ENCODE measurements around the gene EIF5.

EIF5 gene

GRCh38 chr14:103296987-103297386 lies 37.0 kb upstream of the EIF5 start:
- FAIRE-seq: no peak

DNA sequence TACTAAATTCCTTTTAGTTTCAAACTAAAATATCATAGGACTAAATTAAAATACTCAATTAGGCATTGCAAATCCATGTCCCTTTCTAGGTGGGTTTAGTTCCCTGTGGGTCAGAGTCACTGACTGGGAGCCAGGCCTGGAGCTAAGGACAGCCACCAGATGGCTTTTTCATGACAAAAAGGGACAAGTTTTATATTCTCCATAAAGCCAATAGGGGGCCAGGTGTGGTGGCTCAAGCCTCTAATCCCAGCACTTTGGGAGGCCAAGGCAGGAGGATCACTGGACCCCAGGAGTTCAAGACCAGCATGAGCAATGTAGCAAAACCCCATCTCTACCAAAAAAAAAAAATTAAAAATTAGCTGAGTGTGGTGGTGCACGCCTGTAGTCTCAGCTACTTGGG lies 35.4 kb upstream of the EIF5 start:
- FAIRE-seq: no peak
- no peak for DNase-seq (ENCODE audit: insufficient read length, low spot score)

More at GRCh38 chr14:103296987-103297386, 37.0 kb upstream of the EIF5 start:
- no peak for TF ChIP-seq POLR2A (IDR thresholded peaks at IDR 0.05; ENCODE audit: low read depth, low read length)
- no peak for DNase-seq (ENCODE audit: insufficient read length, low spot score)

DNA sequence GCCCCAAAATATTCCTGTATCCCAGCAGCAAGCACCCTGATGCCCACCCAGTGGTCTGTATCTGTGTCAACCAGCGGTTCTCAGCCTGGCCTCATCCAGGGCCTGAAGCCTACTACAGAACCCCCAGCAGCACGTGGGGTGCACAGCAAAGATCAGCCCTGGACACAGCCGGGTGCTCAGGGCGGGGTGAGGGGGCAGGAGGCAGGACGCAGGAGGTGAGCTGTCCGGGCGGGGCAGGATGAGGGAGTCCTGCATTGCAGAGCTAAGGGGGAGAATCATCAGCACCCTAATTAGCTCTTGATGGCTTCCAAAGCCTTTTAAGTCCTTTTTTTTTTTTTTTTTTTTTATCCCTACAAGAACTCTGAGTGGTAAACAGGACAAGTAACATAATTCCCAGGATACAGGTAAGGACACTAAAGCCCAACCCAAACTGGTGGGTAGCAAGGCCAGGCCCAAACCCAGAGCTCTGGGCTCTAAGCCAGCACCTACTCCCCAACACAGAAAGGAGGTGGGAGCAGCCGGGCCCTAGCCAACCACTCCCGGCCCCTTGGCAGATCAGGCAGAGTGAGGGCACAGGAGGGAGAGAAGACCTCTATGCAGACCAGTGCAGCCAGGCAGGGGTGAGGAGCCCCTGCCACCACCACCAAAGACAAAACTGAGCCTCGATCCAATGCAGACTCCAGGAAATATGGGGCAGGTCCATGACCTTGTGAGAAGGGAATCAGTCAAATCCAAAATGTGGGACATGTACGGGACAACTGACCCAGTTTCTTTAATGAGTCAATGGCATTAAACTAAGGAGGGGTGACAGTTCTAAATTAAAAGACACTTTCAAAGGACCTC lies 32.3 kb upstream of the EIF5 start:
- peak; percentile 71 for DNase-seq (ENCODE audit: insufficient read length, low spot score)
- peak; percentile 95 for FAIRE-seq
- TF ChIP-seq POLR2A (IDR thresholded peaks at IDR 0.05; ENCODE audit: low read depth, low read length): no peak

More for the DNA sequence above, 35.4 kb upstream of the EIF5 start:
- TF ChIP-seq POLR2A (IDR thresholded peaks at IDR 0.05; ENCODE audit: low read depth, low read length): no peak

- TF ChIP-seq POLR2A (IDR thresholded peaks at IDR 0.05; ENCODE audit: low read depth, low read length): no peak
- FAIRE-seq (no peak), DNase-seq (ENCODE audit: insufficient read length, low spot score) (no peak)
Measured at GRCh38 chr14:103302966-103303365, 31.1 kb upstream of the EIF5 start.

- no peak for TF ChIP-seq POLR2A (IDR thresholded peaks at IDR 0.05; ENCODE audit: low read depth, low read length)
- DNase-seq (ENCODE audit: insufficient read length, low spot score): no peak
- no peak for FAIRE-seq
Measured at GRCh38 chr14:103304706-103305105, 29.3 kb upstream of the EIF5 start.

DNA sequence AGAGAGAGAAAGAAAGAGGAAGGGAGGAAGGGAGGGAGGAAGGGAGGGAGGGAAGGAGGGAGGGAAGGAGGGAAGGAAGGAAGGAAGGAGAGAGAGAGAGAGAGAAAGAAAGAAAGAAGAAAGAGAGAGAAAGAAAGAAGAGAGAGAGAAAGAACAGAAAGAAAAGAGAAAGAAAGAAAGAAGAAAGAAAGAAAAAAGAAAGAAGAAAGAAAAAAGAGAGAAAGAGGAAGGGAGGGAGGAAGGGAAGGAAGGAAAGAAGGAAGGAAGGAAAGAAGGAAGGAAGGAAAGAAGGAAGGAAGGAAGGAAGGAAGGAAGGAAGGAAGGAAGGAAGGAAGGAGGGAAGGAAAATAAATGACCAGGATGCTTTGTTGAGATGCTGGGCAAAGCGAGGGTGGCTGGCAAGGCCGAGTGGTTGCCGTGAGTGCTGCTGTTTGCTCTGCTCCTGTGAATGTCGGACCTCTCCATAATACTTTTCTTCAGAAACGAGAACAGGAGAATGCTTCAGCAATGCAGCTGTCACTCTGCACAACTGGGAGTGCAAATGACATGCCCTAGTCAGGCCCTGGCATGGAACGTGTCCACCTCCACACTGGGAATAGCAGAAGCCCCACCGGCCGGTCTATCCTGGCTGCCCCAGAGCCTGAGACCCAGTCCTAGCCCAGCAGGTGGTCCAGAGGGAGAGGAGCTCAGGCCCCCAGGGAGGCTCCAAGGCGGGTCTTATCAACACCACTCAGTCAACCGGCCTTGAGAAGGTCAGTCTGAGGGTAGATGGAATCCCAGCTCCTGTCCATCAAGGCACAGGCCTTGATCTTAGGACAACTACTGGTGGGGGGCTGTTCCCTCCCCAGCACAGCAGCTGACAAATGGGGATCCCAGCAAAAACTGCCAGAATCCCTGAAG lies 25.1 kb upstream of the EIF5 start:
- no peak for TF ChIP-seq POLR2A (IDR thresholded peaks at IDR 0.05; ENCODE audit: low read depth, low read length)
- DNase-seq (ENCODE audit: insufficient read length, low spot score) (no peak), FAIRE-seq (no peak)

GRCh38 chr14:103310576-103311095 lies 23.4 kb upstream of the EIF5 start:
- FAIRE-seq (no peak), DNase-seq (ENCODE audit: insufficient read length, low spot score) (no peak)
- no peak for TF ChIP-seq POLR2A (IDR thresholded peaks at IDR 0.05; ENCODE audit: low read depth, low read length)

- no peak for FAIRE-seq
- no peak for TF ChIP-seq POLR2A (IDR thresholded peaks at IDR 0.05; ENCODE audit: low read depth, low read length)
- DNase-seq (ENCODE audit: insufficient read length, low spot score): no peak
Measured at GRCh38 chr14:103311171-103311997, 22.7 kb upstream of the EIF5 start.

DNA sequence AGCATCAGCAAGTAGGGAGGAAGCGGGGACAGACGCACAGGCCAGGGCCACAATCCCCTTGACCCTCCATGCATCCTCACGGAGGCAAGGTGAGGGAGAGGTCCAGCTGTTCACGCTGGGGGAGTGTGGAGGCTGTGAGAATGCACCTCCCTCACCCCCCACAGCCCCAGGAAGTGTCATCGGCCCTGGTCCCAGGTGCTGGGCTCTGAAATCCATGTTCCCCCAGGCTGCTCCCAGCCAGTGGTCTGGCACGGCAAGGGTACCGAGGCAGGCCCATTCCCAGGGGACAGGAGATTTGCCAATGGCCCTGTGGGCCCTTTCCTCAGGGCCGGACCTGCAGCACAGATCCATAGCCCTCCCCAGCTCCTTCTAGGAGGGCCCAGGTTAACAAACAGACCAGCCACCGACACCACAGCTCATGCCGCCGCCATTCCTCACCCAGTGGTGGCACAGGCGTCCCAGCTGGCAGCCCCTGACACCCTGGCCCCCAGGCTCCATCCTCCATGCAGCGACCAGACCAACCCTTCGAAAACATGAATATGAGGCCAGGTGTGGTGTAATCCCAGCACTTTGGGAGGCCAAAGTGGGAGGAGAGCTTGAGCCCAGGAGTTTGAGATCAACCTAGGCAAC lies 21.9 kb upstream of the EIF5 start:
- no peak for TF ChIP-seq POLR2A (IDR thresholded peaks at IDR 0.05; ENCODE audit: low read depth, low read length)
- no peak for DNase-seq (ENCODE audit: insufficient read length, low spot score)
- no peak for FAIRE-seq

DNA sequence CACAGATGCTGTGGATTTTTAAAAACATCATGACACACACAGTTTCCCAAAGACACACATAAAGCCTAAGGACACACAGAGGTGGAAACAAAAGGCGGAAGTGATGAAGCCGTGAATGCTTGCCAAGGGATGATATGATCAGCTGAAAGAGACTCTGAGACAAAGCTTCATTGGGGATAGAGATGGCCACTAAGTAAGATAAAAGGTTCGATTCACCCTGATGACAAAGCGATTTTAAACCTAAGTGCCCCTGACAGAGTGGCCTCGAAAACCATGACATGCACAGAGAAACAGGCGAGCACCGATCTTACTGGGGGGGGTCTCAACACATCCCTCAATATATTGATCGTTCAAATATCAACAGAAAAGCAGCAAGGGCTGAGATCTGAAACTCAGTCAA lies 20.3 kb upstream of the EIF5 start:
- no peak for FAIRE-seq

GRCh38 chr14:103314496-103315277 lies 19.4 kb upstream of the EIF5 start:
- FAIRE-seq: no peak
- no peak for TF ChIP-seq POLR2A (IDR thresholded peaks at IDR 0.05; ENCODE audit: low read depth, low read length)
- DNase-seq (ENCODE audit: insufficient read length, low spot score): no peak

More for the DNA sequence above, 20.3 kb upstream of the EIF5 start:
- no peak for DNase-seq (ENCODE audit: insufficient read length, low spot score)
- TF ChIP-seq POLR2A (IDR thresholded peaks at IDR 0.05; ENCODE audit: low read depth, low read length): no peak

DNA sequence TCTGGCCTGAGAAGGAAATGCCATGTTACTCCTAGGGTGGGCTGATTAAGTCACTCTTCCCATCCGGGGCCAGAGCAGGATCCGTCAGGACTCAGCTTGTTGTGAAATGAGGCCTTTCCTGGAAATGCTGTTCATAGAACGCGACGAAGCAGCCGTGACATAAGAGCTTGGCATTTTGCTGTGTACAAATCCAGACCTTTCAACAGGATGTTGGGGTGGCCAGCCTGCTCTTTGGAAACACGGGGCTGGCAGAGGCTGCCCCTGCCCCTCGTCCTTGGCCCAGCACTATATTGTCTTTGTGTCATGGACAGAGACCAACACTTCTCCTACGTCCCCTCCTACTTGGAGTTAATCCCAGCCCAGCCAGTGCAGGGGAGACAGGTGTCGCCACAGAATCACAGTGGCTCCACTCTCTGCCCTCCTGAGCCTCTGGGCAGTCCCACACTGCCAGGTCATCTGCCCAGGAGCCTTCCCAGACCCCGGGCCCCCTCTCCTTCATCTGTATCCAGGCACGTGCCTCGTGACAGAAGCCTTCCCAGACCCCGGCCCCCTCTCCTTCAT lies 18.6 kb upstream of the EIF5 start:
- no peak for DNase-seq (ENCODE audit: insufficient read length, low spot score)
- FAIRE-seq: no peak
- no peak for TF ChIP-seq POLR2A (IDR thresholded peaks at IDR 0.05; ENCODE audit: low read depth, low read length)
